GM21515 (cell line): ENCODE data around the gene SIGLEC11.
"Not testable (repeated sequence)": the region's sequence is repeated elsewhere in the genome, so short reads cannot be mapped to it uniquely, and the experiment has no call there.

Experiments used
- ATAC-seq: cut with Tn5 transposase; IDR thresholded peaks from one replicate; pipeline ENCODE4 v1.9.1; 2021; ENCODE audit not compliant: unreplicated experiment

The SIGLEC11 gene

GRCh38 chr19:49981603-49982593 lies 20.9 kb upstream of the SIGLEC11 start:
- ATAC-seq, result no peak

DNA sequence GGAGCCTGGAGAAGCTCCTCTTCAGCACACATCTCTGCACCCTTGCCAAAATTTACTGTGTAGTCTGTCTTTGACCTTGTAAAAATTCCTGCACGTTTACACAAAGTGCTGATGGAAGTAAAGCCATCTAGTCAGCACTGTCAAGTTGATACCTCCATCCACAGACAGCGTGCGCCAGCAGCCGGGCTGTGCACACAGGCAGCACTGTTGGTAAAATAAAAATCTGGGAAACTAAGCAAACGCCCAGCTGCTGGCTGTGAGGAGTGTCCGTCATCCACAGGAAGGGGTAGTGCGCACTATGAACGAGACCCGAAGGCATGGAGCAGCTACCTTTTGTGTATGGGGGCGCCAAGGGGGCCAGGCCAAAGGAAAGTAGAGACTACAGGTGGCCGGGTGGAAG lies 17.4 kb upstream of the SIGLEC11 start:
- ATAC-seq, result no peak

- ATAC-seq, result no peak
Measured at GRCh38 chr19:49977881-49978280, 16.9 kb upstream of the SIGLEC11 start.

DNA sequence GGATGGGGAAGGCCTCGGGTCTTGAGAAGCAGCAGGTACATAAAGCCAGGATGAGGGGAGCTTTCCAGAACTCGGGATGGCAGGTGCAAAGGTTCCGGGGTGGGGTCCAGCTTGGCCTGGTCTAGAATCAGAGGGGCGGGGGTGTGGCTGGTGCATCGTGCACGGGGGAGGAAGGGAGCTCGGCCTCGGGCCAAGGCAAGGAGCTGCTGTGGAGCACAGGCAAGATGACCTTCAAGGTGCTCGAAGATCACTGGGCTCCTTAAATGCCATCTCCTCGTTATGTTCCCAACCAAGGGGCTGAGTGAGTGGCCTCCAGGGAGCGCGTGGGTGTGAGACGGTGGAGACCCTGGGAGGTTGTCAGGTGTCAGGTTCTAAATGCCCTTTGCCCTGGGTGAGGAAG lies 16.1 kb upstream of the SIGLEC11 start:
- ATAC-seq, result no peak

DNA sequence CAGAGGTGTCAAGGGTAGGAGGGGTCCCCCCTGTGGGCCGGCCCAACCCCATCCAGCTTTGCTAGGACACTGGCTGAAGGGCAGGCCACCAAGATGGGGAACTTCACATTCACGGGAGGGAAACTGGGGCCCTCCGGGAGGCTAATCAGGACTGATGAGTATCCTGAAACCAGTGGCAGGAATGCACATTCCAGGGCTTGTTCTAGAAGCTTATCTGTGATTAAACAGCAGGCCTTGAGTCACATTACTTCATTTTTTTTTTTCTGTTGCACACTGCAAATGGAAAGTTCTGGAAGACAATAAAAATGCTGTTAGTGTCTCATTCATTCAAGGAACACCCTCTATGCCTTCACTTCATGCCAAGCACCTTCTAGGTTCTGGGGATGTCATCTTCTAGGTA lies 15.5 kb upstream of the SIGLEC11 start:
- ATAC-seq, result no peak

GRCh38 chr19:49975051-49975450 lies 14.1 kb upstream of the SIGLEC11 start:
- ATAC-seq, result no peak

DNA sequence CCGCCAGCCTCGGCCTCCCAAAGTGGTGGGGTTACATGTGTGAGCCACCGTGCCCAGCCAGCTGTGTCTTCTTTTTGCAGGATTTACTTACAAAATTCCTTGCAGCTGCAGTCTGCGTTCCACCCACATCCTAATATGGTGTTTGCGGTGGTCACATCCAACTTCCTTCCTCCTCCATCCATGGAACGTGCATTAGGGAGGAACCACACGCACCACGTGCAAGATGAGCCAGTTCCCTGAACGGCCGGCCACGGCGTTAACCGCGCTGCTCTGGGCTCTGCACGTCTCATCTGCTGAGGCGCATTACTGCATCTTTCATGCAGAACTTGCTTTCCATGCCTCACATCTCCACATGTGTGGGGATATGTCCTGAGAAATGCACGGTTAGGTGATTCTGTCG lies 13.0 kb upstream of the SIGLEC11 start:
- no peak for ATAC-seq

DNA sequence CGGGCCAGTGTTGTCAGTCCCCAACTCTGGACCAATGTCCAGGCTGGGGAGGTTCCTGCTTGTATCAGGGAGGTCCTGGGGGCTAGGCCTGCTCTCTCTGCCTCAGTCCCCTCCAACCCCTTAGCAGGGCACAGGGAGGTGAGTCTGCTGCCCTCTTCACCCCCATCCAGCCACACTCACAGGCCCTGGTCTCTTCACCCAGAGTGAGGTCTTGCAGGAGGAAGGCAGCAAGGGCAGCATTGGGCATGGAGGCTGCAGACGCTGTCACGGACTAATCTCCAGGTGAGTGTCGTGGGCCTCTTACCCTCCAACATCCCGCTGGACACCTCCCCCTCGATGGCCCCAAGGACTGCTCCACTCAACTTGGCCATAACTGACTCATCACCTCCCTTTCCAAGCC lies 11.9 kb upstream of the SIGLEC11 start:
- no peak for ATAC-seq

GRCh38 chr19:49971991-49972411 lies 11.0 kb upstream of the SIGLEC11 start:
- ATAC-seq, result no peak

DNA sequence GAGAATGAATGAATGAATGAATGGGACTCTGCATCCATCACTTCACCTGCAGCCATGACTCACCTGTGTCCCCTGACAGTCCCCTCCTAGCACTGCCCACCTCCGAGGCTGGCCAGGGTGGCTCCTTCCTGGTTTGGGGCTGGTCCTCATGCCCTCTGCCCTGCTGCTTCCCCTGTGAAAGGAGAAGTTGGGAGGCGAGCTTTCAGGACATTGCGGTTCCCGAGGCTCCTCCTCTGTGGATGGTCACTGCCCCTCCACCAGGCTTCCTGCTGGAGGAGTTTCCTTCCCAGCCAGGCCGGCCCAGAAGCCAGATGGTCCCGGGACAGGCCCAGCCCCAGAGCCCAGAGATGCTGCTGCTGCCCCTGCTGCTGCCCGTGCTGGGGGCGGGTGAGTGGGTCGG lies 8.4 kb upstream of the SIGLEC11 start:
- not testable (repeated sequence) for ATAC-seq

GRCh38 chr19:49968279-49968922 lies 7.4 kb upstream of the SIGLEC11 start:
- no peak for ATAC-seq

- ATAC-seq, result not testable (repeated sequence)
Measured at GRCh38 chr19:49959892-49960291, 1.1 kb downstream of the SIGLEC11 start.

DNA sequence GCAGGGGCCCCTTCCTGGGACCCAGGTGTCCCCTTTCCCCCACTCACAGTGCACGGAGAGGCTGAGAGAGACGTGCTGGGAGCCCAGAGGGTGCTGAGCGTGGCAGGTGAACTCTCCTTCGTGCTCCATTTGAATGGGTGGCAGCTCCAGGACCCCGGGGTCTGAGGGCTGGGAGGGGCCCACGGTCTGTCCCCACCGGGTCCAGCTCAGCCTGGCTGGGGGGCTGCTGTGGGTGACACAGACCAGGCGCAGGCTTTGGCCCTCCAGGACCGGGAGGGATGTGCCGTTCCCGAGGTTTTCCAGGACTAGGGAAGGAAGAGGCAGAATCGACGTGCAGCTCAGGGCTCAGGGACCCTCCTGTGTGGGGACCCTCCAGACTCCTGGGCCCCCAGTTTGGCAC lies 2.4 kb downstream of the SIGLEC11 start:
- ATAC-seq, result not testable (repeated sequence)

- not testable (repeated sequence) for ATAC-seq
Measured at GRCh38 chr19:49958144-49958543, 2.8 kb downstream of the SIGLEC11 start.

GRCh38 chr19:49957262-49957915 lies 3.6 kb downstream of the SIGLEC11 start:
- no peak for ATAC-seq

- ATAC-seq, result no peak
Measured at GRCh38 chr19:49956115-49956495, 4.9 kb downstream of the SIGLEC11 start.

GRCh38 chr19:49954933-49955332 lies 6.0 kb downstream of the SIGLEC11 start:
- no peak for ATAC-seq

GRCh38 chr19:49954092-49954829 lies 6.7 kb downstream of the SIGLEC11 start:
- ATAC-seq, result no peak

GRCh38 chr19:49953416-49953815 lies 7.6 kb downstream of the SIGLEC11 start:
- ATAC-seq, result no peak

DNA sequence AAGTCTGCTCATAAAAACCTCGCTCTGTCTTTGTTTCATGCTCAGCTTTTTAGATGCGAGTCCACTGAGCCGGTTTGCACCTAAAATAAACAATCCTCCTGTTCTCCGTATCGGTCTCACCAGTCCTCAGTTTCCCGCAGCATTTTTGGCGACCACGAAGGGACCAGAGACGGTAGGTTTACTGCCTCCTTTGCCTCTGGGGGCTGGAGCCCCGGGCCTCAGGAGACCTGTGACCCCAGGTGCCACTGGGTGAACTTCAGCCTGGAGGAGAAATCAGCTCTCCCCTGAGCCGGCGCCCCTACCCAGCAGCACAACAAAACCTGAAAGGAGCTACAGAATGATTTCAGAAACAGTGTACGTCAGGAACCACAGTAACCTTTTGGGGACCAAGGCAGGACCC lies 8.1 kb downstream of the SIGLEC11 start:
- ATAC-seq, result no peak

DNA sequence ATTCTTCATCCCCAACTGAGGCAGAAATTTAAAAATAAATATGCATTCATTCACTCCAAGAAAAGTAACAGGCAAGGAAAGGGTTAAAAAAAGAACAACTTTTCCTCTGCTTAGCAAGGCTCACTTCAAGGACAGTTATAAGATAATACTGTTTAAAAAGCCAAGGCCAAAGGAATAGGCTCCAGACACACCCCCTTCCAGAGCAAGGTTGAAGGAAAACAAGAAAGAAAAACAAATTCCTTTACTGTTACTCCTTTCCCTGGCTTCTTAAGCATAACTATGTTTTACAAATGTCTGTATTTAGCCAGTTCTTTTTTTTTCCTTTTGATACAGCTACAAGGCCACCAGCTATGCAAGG lies 8.5 kb downstream of the SIGLEC11 start:
- ATAC-seq, result no peak
